HL-60 (cell line): ENCODE data around the gene KIF2C.
"Not testable (repeated sequence)": the region's sequence is repeated elsewhere in the genome, so short reads cannot be mapped to it uniquely, and the experiment has no call there.

Experiments used
- DNase-seq, 2 experiments: peaks; one replicate each; pipeline ENCODE4 v3.0.0-alpha.2; 2010 to 2020; ENCODE audit warnings: low read depth in 1 of 2, low spot score in 1 of 2
- H3K27ac ChIP-seq: fragments of 250-450 bp; sonication (Bioruptor Pico); replicated peaks from 2 replicates; pipeline ENCODE4 v1.5.1; 2020; ENCODE audit warnings: mild to moderate bottlenecking, moderate library complexity
- H3K27me3 ChIP-seq: fragments of 250-450 bp; sonication (Bioruptor Pico); 2 replicates; pipeline ENCODE4 v1.5.1; 2021; ENCODE audit warnings: mild to moderate bottlenecking, moderate library complexity; ENCODE audit not compliant: insufficient read depth, poor library complexity, severe bottlenecking
- H3K4me3 ChIP-seq: replicated peaks from 2 replicates; pipeline ENCODE4 v1.5.1; 2011; ENCODE audit warnings: mild to moderate bottlenecking, control low read depth, low read length; ENCODE audit not compliant: insufficient read depth
- GABPA ChIP-seq: IDR thresholded peaks from 2 replicates; pipeline ENCODE4 v1.6.1; 2012; ENCODE audit warnings: low read depth
- POLR2AphosphoS5 ChIP-seq: IDR thresholded peaks from 2 replicates; pipeline ENCODE4 v1.6.1; 2012; ENCODE audit warnings: low read depth
- SPI1 ChIP-seq: IDR thresholded peaks from 2 replicates; pipeline ENCODE4 v1.6.1; 2012; ENCODE audit warnings: low read depth, mild to moderate bottlenecking, borderline replicate concordance
- TF ChIP-seq, protein P1 (sequence below): IDR thresholded peaks from 2 replicates; pipeline ENCODE4 v1.6.1; 2012; ENCODE audit warnings: low read depth; ENCODE audit not compliant: insufficient replicate concordance
- TF ChIP-seq, protein P2 (sequence below): IDR thresholded peaks from one replicate; pipeline ENCODE4 v1.5.1; 2011; ENCODE audit warnings: low read length, control low read depth, inconsistent platforms; ENCODE audit not compliant: insufficient read depth

The KIF2C gene

DNA sequence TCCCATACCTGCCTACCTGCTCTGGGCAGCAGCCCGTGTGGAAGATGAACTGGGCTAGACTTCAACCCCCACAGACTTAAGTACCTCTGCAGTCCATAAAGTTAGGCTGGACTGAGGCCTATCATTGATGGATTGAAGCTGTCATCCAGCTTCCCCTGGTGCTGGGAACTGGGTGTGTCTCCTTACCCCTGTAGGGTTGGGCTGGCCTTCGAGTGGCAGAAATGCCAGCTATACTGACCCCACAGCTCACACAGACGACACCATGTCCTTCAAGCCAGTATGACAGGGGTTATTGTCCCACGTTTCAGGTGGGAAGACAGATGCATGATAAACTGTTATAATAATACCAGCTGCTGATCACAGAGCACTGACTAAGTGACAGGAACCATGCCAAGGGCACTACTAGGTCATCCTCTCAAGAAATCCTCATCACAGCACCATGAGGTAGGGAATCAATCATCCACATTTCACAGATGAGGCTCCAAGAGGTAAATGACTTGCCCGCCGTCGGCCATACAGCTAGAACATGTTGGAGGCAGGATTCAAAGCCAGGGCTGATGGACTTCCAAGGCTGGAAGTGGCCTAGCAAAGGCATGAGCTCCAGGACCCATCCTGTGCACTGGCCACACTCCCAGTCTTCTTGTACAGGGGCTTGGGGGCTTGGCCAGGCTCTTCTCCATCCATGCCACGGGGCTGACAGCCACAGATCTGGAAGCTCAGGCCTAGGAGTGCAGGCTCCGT lies 48.7 kb downstream of the KIF2C start, which contains the start of gene BEST4:
TSS of gene BEST4 (minus strand) at position 51 of the 741 bp plus-strand sequence. CDS start 465 bp downstream, outside the sequence.
- no peak for DNase-seq
- H3K4me3 ChIP-seq = no peak within 1 kb of the TSS
- no peak within 1 kb of the TSS for H3K27ac ChIP-seq
- TF ChIP-seq SPI1 = no peak
- TF ChIP-seq POLR2AphosphoS5 = no peak
- TF ChIP-seq GABPA = no peak
- TF ChIP-seq, protein P1, sequence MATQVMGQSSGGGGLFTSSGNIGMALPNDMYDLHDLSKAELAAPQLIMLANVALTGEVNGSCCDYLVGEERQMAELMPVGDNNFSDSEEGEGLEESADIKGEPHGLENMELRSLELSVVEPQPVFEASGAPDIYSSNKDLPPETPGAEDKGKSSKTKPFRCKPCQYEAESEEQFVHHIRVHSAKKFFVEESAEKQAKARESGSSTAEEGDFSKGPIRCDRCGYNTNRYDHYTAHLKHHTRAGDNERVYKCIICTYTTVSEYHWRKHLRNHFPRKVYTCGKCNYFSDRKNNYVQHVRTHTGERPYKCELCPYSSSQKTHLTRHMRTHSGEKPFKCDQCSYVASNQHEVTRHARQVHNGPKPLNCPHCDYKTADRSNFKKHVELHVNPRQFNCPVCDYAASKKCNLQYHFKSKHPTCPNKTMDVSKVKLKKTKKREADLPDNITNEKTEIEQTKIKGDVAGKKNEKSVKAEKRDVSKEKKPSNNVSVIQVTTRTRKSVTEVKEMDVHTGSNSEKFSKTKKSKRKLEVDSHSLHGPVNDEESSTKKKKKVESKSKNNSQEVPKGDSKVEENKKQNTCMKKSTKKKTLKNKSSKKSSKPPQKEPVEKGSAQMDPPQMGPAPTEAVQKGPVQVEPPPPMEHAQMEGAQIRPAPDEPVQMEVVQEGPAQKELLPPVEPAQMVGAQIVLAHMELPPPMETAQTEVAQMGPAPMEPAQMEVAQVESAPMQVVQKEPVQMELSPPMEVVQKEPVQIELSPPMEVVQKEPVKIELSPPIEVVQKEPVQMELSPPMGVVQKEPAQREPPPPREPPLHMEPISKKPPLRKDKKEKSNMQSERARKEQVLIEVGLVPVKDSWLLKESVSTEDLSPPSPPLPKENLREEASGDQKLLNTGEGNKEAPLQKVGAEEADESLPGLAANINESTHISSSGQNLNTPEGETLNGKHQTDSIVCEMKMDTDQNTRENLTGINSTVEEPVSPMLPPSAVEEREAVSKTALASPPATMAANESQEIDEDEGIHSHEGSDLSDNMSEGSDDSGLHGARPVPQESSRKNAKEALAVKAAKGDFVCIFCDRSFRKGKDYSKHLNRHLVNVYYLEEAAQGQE = no peak
- TF ChIP-seq, protein P2, sequence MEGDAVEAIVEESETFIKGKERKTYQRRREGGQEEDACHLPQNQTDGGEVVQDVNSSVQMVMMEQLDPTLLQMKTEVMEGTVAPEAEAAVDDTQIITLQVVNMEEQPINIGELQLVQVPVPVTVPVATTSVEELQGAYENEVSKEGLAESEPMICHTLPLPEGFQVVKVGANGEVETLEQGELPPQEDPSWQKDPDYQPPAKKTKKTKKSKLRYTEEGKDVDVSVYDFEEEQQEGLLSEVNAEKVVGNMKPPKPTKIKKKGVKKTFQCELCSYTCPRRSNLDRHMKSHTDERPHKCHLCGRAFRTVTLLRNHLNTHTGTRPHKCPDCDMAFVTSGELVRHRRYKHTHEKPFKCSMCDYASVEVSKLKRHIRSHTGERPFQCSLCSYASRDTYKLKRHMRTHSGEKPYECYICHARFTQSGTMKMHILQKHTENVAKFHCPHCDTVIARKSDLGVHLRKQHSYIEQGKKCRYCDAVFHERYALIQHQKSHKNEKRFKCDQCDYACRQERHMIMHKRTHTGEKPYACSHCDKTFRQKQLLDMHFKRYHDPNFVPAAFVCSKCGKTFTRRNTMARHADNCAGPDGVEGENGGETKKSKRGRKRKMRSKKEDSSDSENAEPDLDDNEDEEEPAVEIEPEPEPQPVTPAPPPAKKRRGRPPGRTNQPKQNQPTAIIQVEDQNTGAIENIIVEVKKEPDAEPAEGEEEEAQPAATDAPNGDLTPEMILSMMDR = no peak
- H3K27me3 ChIP-seq = no peaks in the 10 kb centered on the region

DNA sequence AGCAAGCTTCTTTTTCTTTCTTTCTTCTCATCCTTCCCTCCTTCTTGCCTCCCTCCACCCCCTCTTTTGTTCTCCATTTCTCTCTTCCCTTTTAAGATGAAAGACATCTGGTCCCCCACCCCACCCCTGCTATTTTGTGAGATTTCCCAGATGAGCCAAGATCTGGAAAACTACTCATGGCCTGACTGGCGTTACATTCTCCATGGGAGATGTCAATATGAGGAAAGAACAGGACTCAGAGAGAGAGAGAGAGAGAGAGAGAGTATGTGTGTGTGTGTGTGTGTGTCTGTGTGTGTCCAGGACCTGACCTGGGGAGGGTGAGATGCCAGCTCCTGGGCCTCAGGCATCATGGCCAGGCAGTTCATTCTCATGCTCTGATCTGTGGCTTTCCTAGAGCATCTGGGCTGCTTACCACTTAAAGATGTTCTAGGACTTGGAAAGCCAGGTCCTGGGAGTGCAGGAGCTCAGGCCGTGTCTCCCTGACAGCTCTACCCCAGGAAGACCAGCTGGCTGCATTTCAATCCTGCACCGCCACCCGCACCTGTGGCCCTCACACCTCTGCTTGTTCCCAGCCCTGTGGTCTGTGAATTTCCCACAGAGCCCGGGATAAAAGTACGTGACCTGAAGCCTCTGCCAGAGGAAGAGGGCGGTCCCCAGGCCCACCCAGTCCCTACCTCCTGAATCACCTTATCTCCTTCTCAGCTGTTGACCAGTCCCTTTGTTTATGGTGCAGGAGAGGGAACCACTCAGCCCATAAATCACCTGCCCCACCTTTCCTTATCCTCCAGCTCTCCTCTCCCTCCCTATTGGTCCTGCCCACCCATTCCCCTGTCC lies 51.5 kb downstream of the KIF2C start:
- TF ChIP-seq, protein P1 = no peak
- no peak for TF ChIP-seq SPI1
- TF ChIP-seq POLR2AphosphoS5 = no peak
- TF ChIP-seq, protein P2 = no peak
- no peak for TF ChIP-seq GABPA
- no peak overlapping the region for H3K4me3 ChIP-seq
- H3K27ac ChIP-seq = no peak overlapping the region
- H3K27me3 ChIP-seq = no peaks in the 10 kb centered on the region
- no peak for DNase-seq

DNA sequence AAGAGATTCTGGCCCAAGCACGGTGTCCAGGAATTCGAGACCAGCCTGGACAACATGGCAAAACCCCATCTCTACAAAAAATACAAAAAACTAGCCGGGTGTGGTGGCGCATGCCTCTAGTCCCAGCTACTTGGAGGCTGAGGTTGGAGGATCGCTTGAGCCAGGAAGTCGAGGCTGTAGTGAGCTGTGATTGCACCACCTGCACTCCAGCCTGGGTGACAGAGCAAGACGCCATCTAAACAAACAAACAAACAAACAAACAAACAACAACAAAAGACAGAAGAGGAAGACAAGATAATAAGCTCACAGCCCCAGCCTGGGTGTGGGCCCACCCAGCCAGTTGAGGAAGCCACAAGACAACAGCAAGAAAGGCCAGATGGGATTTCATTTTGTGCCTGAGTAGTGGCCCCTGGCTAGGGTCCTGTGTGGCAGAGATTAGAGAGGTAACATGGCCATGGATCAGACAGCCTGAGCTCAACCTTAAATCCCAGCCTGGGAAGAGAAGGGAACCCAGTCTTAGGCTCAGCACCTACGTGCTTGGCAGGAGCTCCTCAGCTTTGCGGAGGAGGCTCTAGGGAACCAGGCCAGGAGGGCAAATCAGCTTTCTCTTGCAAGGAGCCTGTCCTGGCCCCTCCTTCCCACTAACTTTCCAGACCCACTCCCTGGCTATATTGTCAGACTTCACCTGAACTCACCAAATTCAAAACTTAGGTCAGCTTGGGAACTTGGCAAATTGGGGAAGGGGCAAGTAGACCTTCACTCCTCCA lies 53.3 kb downstream of the KIF2C start:
- H3K27ac ChIP-seq = no peak overlapping the region
- no peak for DNase-seq
- no peaks in the 10 kb centered on the region for H3K27me3 ChIP-seq
- H3K4me3 ChIP-seq = no peak overlapping the region
- TF ChIP-seq SPI1 (no peak), GABPA (no peak), POLR2AphosphoS5 (no peak)
- TF ChIP-seq, protein P2 = no peak
- TF ChIP-seq, protein P1 = no peak

DNA sequence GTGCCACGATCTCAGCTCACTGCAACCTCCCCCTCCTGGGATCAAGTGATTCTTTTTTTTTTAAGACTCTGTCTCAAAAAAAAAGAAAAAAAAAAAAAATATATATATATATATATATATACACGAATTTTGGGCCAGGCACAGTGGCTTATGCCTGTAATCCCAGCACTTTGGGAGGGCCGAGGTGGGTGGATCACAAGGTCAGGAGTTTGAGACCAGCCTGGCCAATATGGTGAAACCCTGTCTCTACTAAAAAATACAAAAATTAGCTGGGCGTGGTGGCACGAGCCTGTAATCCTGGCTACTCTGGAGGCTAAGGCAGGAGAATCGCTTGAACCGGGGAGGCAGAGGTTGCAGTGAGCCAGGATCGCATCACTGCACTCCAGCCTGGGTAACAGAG lies 58.2 kb downstream of the KIF2C start:
- DNase-seq, H3K4me3 ChIP-seq, H3K27me3 ChIP-seq, H3K27ac ChIP-seq: not testable (repeated sequence)
